ENCODE data around the gene TAF15. TPM values are rescaled to one million over a fixed set of nuclear protein-coding genes. Genes with fewer than 3 reads are reported as not detected.

The TAF15 gene
- total and polyA plus RNA-seq, 2 of the 4 experiments (the other 2 are of a cell fraction) = 46.8 to 98.0 TPM

DNA sequence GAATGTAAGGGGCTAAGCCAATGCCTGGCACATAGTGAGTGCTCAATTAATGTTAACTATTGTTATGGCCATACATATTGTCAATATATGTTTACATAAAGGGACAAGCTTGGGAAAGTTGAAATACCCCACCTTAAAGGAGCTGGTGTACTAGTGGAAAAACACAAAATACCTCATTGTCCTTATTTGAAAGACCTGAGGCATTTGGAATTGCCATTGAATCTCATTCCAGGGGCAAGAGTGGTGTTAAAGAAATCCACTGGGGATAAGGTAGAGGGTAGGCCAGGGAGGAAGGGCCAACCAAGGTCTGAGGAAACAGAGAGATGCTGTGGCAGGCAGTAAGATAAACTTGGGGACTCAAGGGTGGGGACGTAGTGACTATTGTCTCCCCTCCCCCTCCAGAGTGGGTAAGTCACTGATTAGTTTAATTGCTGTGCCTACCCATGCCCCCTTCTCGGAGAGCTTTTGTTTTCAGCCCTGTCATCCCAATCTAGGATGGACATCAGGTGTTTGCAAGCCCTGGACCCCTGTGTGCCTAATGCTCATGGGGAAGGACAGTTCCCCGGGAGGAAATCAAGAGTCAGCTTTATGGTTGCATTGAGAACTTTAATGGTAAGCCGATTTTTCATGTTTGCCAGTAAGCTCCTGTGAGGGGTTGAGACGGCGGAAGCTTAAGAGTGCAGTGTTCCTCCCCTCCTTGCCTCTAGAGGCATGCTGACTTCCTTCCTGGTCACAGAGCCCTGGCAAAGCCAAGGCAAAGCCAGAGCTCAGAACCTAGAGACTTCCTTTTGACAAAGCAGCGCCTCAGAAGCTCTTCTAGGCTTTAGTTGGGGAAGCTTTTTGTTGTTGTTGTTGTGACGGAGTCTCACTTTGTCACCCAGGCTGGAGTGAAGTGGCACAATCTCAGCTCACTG is 61.9 kb downstream of the TAF15 start:
- Histone ChIP-seq H3K27ac (ENCODE audit: insufficient read depth, low read length) (no peak overlapping the region), H2BK20ac (ENCODE audit: low read depth, low read length) (no peak overlapping the region), H3K79me1 (ENCODE audit: low read depth in 1 of 2, low read length in 2 of 2) (no peaks in the 10 kb centered on the region), H3K4me2 (ENCODE audit: low read depth, low read length) (no peak overlapping the region), H3K9ac (ENCODE audit: low read depth, low read length) (no peak overlapping the region), H2AK9ac (replicated peaks; ENCODE audit: low read depth, low read length, poor library complexity) (no peak overlapping the region), H3K4me1 (ENCODE audit: control insufficient read depth, insufficient read depth, low read length) (peaks cover 3% of the 10 kb centered on the region; the same call in 1 of the 2 replicates), H3K4ac (ENCODE audit: low read depth, low read length) (no peak overlapping the region), H3K14ac (replicated peaks; ENCODE audit: low read depth, low read length) (no peak overlapping the region), H2BK5ac (ENCODE audit: low read depth, low read length, poor library complexity, severe bottlenecking) (no peak overlapping the region), H4K20me1 (ENCODE audit: insufficient read depth, low read length) (no peaks in the 10 kb centered on the region), H4K8ac (ENCODE audit: low read depth in 2 of 2, low read length in 2 of 2) (no peak overlapping the region), H3K9me3 (ENCODE audit: control insufficient read depth, insufficient read depth, low read length) (no peaks in the 10 kb centered on the region), H4K91ac (ENCODE audit: insufficient read depth, low read depth, low read length) (no peak overlapping the region), H3K9me1 (ENCODE audit: insufficient read depth, low read length) (no peaks in the 10 kb centered on the region), H3K23ac (ENCODE audit: low read depth, low read length) (no peak overlapping the region), H2BK15ac (ENCODE audit: low read depth, low read length) (no peak overlapping the region), H3K36me3 (ENCODE audit: control insufficient read depth, insufficient read depth, low read length) (no peaks in the 10 kb centered on the region), H2BK120ac (ENCODE audit: low read depth, low read length) (no peak overlapping the region), H2AK5ac (ENCODE audit: low read depth, low read length) (no peak overlapping the region), H4K5ac (ENCODE audit: low read depth, low read length) (no peak overlapping the region), H3K56ac (ENCODE audit: extremely low read depth, insufficient read depth, low read length) (no peak overlapping the region), H3K4me3 (ENCODE audit: insufficient read depth, low read depth, low read length) (no peak overlapping the region), H3K27me3 (ENCODE audit: control insufficient read depth, insufficient read depth, low read length) (peaks cover 3% of the 10 kb centered on the region; the same call in 1 of the 2 replicates), H2AFZ (replicated peaks; ENCODE audit: low read length, poor library complexity) (no peak overlapping the region), H3K18ac (ENCODE audit: low read depth, low read length) (no peak overlapping the region)
- BruUV-seq (replicated peaks) = no TSS peak
- DNase-seq (no peak), ATAC-seq (ENCODE audit: low read depth) (no peak)
- ChIA-PET CTCF (interaction anchor here (0.9 kb wide), 2 partner anchors 14 to 76 kb away, joined by 3 to 8 read pairs; no protein-coding TSS in a partner anchor), POLR2A (ENCODE audit: unreplicated experiment) (no interaction called here)
- in situ Hi-C loops (cut with MboI; ENCODE audit: low sequenced_read_pairs) (no loop called here), dilution Hi-C loops (cut with HindIII; ENCODE audit: low sequenced_read_pairs, unreplicated experiment) (no loop called here), intact Hi-C loops (cut with micrococcal nuclease) (no loop called here)
- WGBS, 2 experiments (ENCODE audit: extremely low coverage in 2 of 2, insufficient read length in 1 of 2) = no CpG with 5 or more reads among the region's 8 CpGs
- TF ChIP-seq MXI1 (IDR thresholded peaks at IDR 0.05; ENCODE audit: borderline replicate concordance, low read depth, low read length) (no peak), CHD1 (IDR thresholded peaks at IDR 0.05; ENCODE audit: low read depth, low read length) (no peak), RCOR1 (IDR thresholded peaks at IDR 0.05; ENCODE audit: insufficient replicate concordance, low read length) (no peak), MAFK (IDR thresholded peaks at IDR 0.05; ENCODE audit: low read depth, low read length) (no peak), POLR2A (IDR thresholded peaks at IDR 0.05; ENCODE audit: low read depth, low read length) (no peak), BHLHE40 (IDR thresholded peaks at IDR 0.05; ENCODE audit: low read depth, low read length) (no peak), RFX5 (IDR thresholded peaks at IDR 0.05; ENCODE audit: low read depth, low read length) (no peak), SMC3 (IDR thresholded peaks at IDR 0.05; ENCODE audit: low read depth, low read length) (no peak), FOS (IDR thresholded peaks at IDR 0.05; ENCODE audit: low read depth, low read length) (no peak), USF2 (IDR thresholded peaks at IDR 0.05; ENCODE audit: low read depth, low read length) (no peak), RAD21 (IDR thresholded peaks at IDR 0.05; ENCODE audit: low read length) (no peak), CEBPB (IDR thresholded peaks at IDR 0.05; ENCODE audit: low read depth, low read length) (no peak), NFE2L2 (IDR thresholded peaks at IDR 0.05; ENCODE audit: low read depth, low read length) (no peak)
- TF ChIP-seq, protein P1, sequence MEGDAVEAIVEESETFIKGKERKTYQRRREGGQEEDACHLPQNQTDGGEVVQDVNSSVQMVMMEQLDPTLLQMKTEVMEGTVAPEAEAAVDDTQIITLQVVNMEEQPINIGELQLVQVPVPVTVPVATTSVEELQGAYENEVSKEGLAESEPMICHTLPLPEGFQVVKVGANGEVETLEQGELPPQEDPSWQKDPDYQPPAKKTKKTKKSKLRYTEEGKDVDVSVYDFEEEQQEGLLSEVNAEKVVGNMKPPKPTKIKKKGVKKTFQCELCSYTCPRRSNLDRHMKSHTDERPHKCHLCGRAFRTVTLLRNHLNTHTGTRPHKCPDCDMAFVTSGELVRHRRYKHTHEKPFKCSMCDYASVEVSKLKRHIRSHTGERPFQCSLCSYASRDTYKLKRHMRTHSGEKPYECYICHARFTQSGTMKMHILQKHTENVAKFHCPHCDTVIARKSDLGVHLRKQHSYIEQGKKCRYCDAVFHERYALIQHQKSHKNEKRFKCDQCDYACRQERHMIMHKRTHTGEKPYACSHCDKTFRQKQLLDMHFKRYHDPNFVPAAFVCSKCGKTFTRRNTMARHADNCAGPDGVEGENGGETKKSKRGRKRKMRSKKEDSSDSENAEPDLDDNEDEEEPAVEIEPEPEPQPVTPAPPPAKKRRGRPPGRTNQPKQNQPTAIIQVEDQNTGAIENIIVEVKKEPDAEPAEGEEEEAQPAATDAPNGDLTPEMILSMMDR (conservative IDR thresholded peaks at IDR 0.05; ENCODE audit: low read depth, low read length) = no peak
- TF ChIP-seq, protein P2, sequence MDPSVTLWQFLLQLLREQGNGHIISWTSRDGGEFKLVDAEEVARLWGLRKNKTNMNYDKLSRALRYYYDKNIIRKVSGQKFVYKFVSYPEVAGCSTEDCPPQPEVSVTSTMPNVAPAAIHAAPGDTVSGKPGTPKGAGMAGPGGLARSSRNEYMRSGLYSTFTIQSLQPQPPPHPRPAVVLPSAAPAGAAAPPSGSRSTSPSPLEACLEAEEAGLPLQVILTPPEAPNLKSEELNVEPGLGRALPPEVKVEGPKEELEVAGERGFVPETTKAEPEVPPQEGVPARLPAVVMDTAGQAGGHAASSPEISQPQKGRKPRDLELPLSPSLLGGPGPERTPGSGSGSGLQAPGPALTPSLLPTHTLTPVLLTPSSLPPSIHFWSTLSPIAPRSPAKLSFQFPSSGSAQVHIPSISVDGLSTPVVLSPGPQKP (IDR thresholded peaks at IDR 0.05; ENCODE audit: borderline replicate concordance, low read depth, low read length) = no peak

Data from IMR-90 (cell line).